ENCODE data around the gene MARCO.

GRCh38 chr2:119029297-119029696 is 87.3 kb downstream of the MARCO start:
- no peak for TF ChIP-seq CTCF (IDR thresholded peaks at IDR 0.05 in 8 of 11, conservative IDR thresholded peaks at IDR 0.05 in 3 of 11)
- TF ChIP-seq POLR2A (IDR thresholded peaks at IDR 0.05) = no peak
- TF ChIP-seq POLR2AphosphoS5 (IDR thresholded peaks at IDR 0.05) = no peak

Data from spleen (tissue), 7 donors.